ENCODE measurements around the gene RAB5IF. TPM values are rescaled to one million over a fixed set of nuclear protein-coding genes. Genes with fewer than 3 reads are reported as not detected.
A peak's percentile ranks its signal among the peaks of the same experiment; 100 is the strongest.
"Not testable (repeated sequence)": the region's sequence is repeated elsewhere in the genome, so short reads cannot be mapped to it uniquely, and the experiment has no call there.

Gene RAB5IF
- polyA plus RNA-seq, 6 donors from 2014 or later: 84.9 to 162 (median 111) TPM

DNA sequence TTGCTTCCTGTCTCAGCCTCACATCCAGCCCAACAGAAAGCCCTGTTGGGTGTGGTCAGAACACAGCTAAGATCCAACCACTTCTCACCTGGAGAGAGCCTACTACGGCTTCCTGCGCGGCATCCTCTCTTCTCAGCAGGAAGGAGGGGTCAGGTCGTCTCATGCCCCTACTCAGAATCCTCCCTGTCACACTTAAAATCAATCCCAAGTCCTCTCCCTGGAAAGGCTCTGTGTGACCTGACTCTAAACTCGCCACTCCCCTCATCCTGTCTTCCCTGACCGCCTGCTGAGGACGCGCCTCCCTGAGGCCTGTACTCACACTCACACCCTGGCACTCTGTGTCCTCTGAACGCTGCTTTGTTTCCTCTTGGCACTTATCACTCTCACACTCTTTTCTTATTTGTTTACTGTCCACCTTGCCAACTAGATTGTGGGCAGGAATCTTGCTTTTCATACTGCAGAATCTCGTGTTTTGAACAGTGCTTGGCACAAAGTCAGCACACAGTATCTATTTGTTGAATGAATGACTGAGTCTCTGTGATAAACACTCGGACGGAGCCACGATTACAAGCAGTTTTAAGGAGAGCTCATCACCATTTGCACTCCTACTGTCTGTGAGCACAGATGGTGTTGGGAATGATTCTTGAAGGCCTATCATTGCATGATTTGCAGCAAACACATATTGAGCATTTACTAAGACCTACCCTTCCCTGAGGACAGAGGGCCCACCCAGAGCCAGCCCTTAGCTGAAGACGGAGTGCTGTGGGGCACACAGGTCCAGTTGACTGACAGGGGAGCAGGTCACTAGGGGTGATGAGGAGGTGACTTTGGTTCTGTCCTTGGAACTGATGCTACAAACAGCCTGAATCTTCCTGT lies 18.7 kb downstream of the RAB5IF start:
- Mint-ChIP-seq H3K36me3 (no peaks in the 10 kb centered on the region), H3K27ac (peak overlapping the region in 3 of 6 donors; percentile 19 to 86 (median 84)), H3K9me3 (no peaks in the 10 kb centered on the region), H3K4me3 (no peak overlapping the region), H3K4me1 (peaks cover 0 to 5% (median 2%) of the 10 kb centered on the region in 3 donors), H3K27me3 (no peaks in the 10 kb centered on the region)
- no peak for DNase-seq
- ATAC-seq (ENCODE audit: low read depth in 2 of 2): no peak

GRCh38 chr20:36624944-36625324 lies 19.4 kb downstream of the RAB5IF start:
- H3K27ac Mint-ChIP-seq: peak overlapping the region in 2 of 6 donors; percentile 63 to 86
- DNase-seq: no peak
- no peaks in the 10 kb centered on the region for H3K27me3 Mint-ChIP-seq
- no peak for ATAC-seq (ENCODE audit: low read depth in 2 of 2)
- no peaks in the 10 kb centered on the region for H3K9me3 Mint-ChIP-seq
- no peaks in the 10 kb centered on the region for H3K36me3 Mint-ChIP-seq
- peaks cover under 1 to 11% (median 8%) of the 10 kb centered on the region in 3 donors for H3K4me1 Mint-ChIP-seq
- H3K4me3 Mint-ChIP-seq: no peak overlapping the region

DNA sequence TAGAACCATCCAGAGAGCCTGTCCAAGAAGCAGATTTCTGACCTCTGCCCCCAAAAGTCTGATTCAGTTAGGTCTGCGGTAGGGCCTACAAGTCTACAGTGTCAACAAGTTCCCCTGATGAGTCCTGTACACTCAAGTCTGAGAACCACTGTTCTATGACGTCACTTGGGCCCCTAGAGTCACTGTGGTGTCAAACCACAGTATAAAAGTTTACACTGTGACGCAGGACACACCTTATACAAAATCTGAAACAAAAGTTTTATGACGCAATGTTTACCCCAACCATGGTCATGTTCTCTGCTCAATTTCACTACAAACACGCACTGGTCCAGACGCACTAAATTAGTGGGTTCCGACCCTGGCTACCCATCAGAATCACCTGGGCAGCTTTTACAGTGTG lies 22.5 kb downstream of the RAB5IF start:
- H3K4me3 Mint-ChIP-seq: no peak overlapping the region
- no peaks in the 10 kb centered on the region for H3K36me3 Mint-ChIP-seq
- H3K9me3 Mint-ChIP-seq: no peaks in the 10 kb centered on the region
- no peak for ATAC-seq (ENCODE audit: low read depth in 2 of 2)
- no peaks in the 10 kb centered on the region for H3K27me3 Mint-ChIP-seq
- H3K4me1 Mint-ChIP-seq: peaks cover 3 to 14% (median 12%) of the 10 kb centered on the region in 3 donors
- no peak overlapping the region for H3K27ac Mint-ChIP-seq
- DNase-seq: no peak

GRCh38 chr20:36629719-36630681 lies 24.4 kb downstream of the RAB5IF start:
- peak overlapping the region in 1 of 6 donors; percentile 77 for H3K27ac Mint-ChIP-seq
- no peaks in the 10 kb centered on the region for H3K27me3 Mint-ChIP-seq
- H3K36me3 Mint-ChIP-seq: no peaks in the 10 kb centered on the region
- peaks cover 3 to 14% (median 12%) of the 10 kb centered on the region in 3 donors for H3K4me1 Mint-ChIP-seq
- H3K9me3 Mint-ChIP-seq: no peaks in the 10 kb centered on the region
- DNase-seq (no peak), ATAC-seq (ENCODE audit: low read depth in 2 of 2) (peak; percentile 30 to 58)
- H3K4me3 Mint-ChIP-seq: no peak overlapping the region

DNA sequence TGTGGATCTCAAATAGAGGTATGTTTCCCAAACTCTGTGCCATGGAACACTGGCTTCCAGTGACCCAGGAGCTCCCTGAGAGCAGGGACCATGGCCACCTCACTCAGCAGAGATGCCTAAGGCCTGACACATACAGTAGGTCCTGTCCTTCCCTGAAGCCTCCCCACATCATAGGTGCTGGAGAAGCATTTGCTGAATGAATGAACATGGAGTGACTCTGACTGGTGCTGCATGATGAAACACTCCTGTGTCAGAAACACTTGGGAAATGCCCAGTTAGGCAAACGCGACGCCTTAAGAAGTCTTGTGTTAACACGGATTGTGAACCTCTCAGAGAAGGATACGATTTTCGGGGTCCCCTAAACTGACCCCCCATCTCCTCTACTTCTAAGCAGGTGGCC lies 26.1 kb downstream of the RAB5IF start:
- no peaks in the 10 kb centered on the region for H3K36me3 Mint-ChIP-seq
- H3K27me3 Mint-ChIP-seq: no peaks in the 10 kb centered on the region
- DNase-seq: no peak
- no peak for ATAC-seq (ENCODE audit: low read depth in 2 of 2)
- H3K9me3 Mint-ChIP-seq: no peaks in the 10 kb centered on the region
- no peak overlapping the region for H3K4me3 Mint-ChIP-seq
- H3K4me1 Mint-ChIP-seq: peaks cover 3 to 13% (median 12%) of the 10 kb centered on the region in 3 donors
- peak overlapping the region in 1 of 6 donors; percentile 47 for H3K27ac Mint-ChIP-seq

DNA sequence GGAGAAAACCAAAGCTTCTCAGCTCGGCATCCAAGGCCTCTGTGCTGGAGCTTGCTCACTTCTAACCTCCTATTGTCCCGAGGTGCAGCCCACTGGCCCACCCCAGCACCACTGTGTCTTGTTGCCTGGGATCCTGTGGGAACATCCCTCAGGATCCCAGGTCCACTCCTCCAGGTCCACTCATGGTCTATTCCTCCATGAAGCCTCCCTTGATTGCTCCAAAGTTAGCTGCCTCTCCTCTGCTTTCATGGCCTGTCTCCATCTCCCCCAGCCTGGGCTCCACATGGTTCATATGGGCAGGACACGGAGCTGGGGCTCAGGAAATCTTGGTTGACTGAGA lies 26.5 kb downstream of the RAB5IF start:
- no peak for DNase-seq
- Mint-ChIP-seq H3K27ac (peak overlapping the region in 1 of 6 donors; percentile 1), H3K4me3 (no peak overlapping the region), H3K36me3 (no peaks in the 10 kb centered on the region), H3K27me3 (no peaks in the 10 kb centered on the region), H3K4me1 (peaks cover 3 to 12% (median 9%) of the 10 kb centered on the region in 3 donors), H3K9me3 (no peaks in the 10 kb centered on the region)
- no peak for ATAC-seq (ENCODE audit: low read depth in 2 of 2)

GRCh38 chr20:36632487-36633284 lies 27.1 kb downstream of the RAB5IF start:
- Mint-ChIP-seq H3K4me1 (peaks cover 3 to 12% (median 9%) of the 10 kb centered on the region in 3 donors), H3K27me3 (no peaks in the 10 kb centered on the region), H3K27ac (peak overlapping the region in 1 of 6 donors; percentile 92), H3K9me3 (no peaks in the 10 kb centered on the region), H3K4me3 (peak overlapping the region in 1 of 8 donors; percentile 56), H3K36me3 (no peaks in the 10 kb centered on the region)
- ATAC-seq (ENCODE audit: low read depth in 2 of 2) (no peak), DNase-seq (no peak)

- Mint-ChIP-seq H3K27ac (peak overlapping the region in 1 of 6 donors; percentile 92), H3K9me3 (no peaks in the 10 kb centered on the region), H3K4me1 (peaks cover 3 to 12% (median 9%) of the 10 kb centered on the region in 3 donors), H3K4me3 (no peak overlapping the region), H3K27me3 (no peaks in the 10 kb centered on the region), H3K36me3 (no peaks in the 10 kb centered on the region)
- ATAC-seq (ENCODE audit: low read depth in 2 of 2): no peak
- no peak for DNase-seq
Measured at GRCh38 chr20:36633285-36633772, 27.8 kb downstream of the RAB5IF start.

DNA sequence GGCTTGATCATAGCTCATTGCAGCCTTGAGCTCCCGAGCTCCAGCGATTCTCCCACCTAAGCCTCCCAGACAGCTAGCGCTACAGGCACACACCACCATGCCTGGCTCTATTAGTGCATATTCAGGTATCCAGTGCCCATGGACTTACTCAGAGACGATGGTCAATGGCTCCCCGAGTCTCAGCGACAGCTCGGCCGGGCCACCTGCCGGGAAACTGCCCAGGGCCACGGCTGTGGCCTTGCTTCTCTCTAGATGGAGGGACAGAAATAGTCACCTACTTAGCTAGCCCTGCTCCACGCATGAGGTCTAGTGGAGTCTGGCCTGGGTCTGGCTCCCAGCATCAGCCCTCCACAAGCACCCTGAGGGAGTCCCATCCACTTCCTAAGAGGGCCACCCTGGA lies 28.8 kb downstream of the RAB5IF start:
- peak overlapping the region in 2 of 6 donors; percentile 44 to 54 for H3K27ac Mint-ChIP-seq
- no peaks in the 10 kb centered on the region for H3K27me3 Mint-ChIP-seq
- H3K36me3 Mint-ChIP-seq: no peaks in the 10 kb centered on the region
- H3K9me3 Mint-ChIP-seq: no peaks in the 10 kb centered on the region
- DNase-seq (no peak), ATAC-seq (ENCODE audit: low read depth in 2 of 2) (no peak)
- no peak overlapping the region for H3K4me3 Mint-ChIP-seq
- H3K4me1 Mint-ChIP-seq: peaks cover 3 to 10% (median 9%) of the 10 kb centered on the region in 3 donors

DNA sequence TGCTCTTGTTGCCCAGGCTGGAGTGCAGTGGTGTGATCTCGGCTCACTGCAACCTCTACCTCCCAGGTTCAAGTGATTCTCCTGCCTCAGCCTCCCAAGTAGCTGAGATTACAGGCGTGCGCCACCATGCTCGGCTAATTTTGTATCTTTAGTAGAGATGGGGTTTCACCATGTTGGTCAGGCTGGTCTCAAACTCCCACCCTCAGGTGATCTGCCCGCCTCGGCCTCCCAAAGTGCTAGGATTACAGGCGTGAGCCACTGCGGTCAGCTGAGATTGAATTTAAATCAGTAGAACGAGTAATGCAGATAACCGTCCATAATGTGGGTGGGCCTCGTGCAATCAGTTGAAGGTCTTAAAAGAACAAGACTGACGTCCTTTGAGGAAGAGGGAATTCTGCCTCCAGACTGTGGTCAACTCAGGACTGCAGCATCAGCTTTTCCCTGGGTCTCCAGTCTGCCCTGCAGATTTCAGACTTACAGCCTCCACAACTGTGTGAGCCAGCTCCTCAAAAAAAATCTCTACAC lies 33.4 kb downstream of the RAB5IF start:
- not testable (repeated sequence) for H3K4me1 Mint-ChIP-seq; H3K27ac Mint-ChIP-seq; H3K36me3 Mint-ChIP-seq; DNase-seq; H3K9me3 Mint-ChIP-seq; ATAC-seq (ENCODE audit: low read depth in 2 of 2); H3K27me3 Mint-ChIP-seq; H3K4me3 Mint-ChIP-seq

- no peaks in the 10 kb centered on the region for H3K36me3 Mint-ChIP-seq
- peak overlapping the region in 2 of 6 donors; percentile 4 to 90 for H3K27ac Mint-ChIP-seq
- no peak for DNase-seq
- no peak for ATAC-seq (ENCODE audit: low read depth in 2 of 2)
- no peak overlapping the region for H3K4me3 Mint-ChIP-seq
- H3K9me3 Mint-ChIP-seq: no peaks in the 10 kb centered on the region
- no peaks in the 10 kb centered on the region for H3K27me3 Mint-ChIP-seq
- peaks cover 7 to 16% (median 10%) of the 10 kb centered on the region in 3 donors for H3K4me1 Mint-ChIP-seq
Measured at GRCh38 chr20:36641506-36641843, 35.9 kb downstream of the RAB5IF start.

DNA sequence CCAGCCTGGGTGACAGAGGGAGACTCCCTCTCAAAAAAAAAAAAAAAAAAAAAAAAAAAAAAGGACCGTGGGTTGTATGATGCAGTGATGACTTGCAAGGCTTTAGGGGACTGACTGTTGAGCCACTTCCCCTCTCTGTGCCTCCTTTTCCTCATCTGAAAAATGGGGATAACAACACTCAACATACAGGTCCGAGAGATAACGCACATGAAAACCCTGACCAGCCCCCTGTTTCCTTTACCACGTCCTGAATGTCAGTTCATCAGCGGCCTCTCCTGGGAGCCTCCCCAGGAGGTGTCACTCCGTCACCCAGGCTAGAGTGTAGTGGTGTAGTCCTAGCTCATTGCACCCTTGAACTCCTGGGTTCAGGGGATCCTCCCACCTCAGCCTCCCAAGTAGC lies 36.6 kb downstream of the RAB5IF start:
- Mint-ChIP-seq H3K9me3 (no peaks in the 10 kb centered on the region), H3K4me3 (no peak overlapping the region), H3K27me3 (no peaks in the 10 kb centered on the region), H3K27ac (peak overlapping the region in 1 of 6 donors; percentile 78), H3K4me1 (peaks cover 7 to 17% (median 10%) of the 10 kb centered on the region in 3 donors), H3K36me3 (no peaks in the 10 kb centered on the region)
- DNase-seq (no peak), ATAC-seq (ENCODE audit: low read depth in 2 of 2) (no peak)
